Endometrial microvascular endothelial cells (primary cell): ENCODE data around the gene FAM193A. TPM values are rescaled to one million over a fixed set of nuclear protein-coding genes. Genes with fewer than 3 reads are reported as not detected.
"Not testable (repeated sequence)": the region's sequence is repeated elsewhere in the genome, so short reads cannot be mapped to it uniquely, and the experiment has no call there.

Experiments
- in situ Hi-C: cut with HindIII; loops from 2 replicates; pipeline ENCODE4 v1.10.0; 2017; ENCODE audit warnings: low sequenced_read_pairs, low pct_unique_long_range_greater_than_20kb; ENCODE audit errors: inconsistent ontology term
- total RNA-seq: library from RNA; depleted of rRNA; stranded (reverse); fragments of >200 nt; gene quantifications from one replicate; pipeline ENCODE4 v1.2.3, GENCODE V29; 2015; ENCODE audit errors: inconsistent ontology term

Gene FAM193A
- total RNA-seq, 1 donor from 2014 or later = 14.0 TPM

DNA sequence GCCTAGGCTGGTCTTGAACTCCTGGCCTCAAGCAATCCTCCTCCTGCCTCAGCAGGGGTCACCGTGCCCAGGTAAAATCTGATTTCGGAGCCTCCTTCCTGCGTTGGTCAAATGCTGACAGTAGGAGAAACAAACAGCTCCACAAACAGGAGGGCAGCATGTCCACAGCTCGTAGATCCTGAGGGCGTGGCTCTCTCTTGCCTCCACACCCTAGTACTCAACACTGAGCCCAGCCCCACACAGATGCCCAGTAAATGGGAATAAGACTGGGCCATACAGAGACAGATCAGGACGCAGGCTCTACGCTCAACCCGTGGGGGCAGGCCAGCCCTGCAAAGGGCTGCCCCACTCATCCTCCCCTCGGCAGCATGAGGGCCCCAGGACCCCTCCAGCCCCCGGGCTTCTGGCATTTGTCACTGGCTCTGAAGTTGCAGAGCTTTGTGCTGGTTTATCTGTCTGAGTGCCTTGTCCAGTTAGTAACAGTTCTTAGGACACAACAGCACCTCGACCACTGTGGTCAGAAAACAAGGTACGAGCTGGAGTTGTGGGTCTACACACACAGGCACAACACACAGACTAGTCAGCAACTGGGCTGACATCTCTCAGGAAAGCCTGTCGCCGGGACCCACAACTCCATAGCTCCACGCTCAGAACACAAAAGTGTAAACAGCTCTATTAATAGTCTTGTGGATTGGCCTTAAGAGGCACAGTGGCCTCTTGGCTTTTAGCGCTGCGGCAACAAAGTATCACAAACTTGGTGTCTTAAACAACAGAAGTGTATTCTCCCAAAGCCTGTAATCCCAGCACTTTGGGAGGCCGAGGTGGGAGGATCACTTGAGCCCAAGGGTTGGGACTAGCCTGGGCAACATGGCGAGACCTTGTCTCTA lies 214.5 kb downstream of the FAM193A start:
- in situ Hi-C loops = no loop called here

GRCh38 chr4:2753436-2753835 lies 217.0 kb downstream of the FAM193A start:
- in situ Hi-C loops = no loop called here

- in situ Hi-C loops = no loop called here
Observed at GRCh38 chr4:2754848-2755819, 218.7 kb downstream of the FAM193A start.

- in situ Hi-C loops = no loop called here
Observed at GRCh38 chr4:2755821-2756690, 219.6 kb downstream of the FAM193A start, which contains the start of gene TNIP2. Gene TNIP2, minus strand, starts transcription at chr4:2756336. Its CDS starts 47 bp downstream, at chr4:2756289.

DNA sequence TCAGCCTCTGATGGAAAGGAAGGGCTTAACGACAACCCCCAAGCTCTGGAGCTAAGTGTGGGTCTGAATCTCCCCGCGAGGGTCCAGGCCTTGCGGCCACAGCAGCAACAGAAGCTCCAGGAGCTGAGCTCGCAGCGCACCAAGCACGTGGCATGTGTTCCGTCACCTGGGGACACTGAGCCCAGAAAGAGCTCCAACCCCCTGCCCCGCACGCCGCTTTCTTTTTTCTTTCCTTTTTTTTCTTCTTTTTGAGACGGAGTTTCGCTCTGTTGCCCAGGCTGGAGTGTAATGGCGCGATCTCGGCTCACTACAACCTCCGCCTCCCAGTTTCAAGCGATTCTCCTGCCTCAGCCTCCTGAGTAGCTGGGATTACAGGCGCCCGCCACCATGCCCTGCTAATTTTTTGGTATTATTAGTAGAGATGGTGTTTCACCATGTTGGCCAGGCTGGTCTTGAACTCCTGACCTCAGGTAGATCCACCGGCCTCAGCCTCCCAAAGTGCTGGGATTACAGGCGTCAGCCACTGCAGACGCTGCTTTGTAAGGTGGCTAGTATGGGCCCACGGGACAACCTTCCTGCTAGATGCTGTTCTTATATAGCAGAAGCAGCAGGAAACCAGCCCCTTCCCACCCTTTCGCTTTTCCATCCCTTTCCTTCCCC lies 220.4 kb downstream of the FAM193A start:
- in situ Hi-C loops = no loop called here

DNA sequence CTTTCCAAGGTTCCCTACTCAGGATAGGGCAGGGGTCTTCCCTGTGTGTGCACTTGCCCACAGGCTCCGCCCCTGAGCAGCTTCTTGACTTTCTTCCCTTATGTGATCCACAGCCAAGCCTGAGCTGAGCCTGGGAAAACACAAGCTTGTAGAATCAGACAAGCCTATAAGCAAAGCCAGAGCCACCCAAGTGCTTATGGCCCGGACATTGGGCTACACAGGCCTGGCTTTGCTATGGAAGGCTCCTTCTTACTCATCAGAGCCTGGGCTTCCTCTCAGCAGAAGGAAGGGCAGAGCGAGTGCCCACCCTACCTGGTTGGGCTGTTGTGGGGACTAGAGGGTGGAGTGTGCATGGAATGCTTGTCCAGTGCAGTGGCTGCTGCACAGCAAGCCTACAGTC lies 221.0 kb downstream of the FAM193A start:
- in situ Hi-C loops = no loop called here

GRCh38 chr4:2761035-2761923 lies 224.8 kb downstream of the FAM193A start:
- in situ Hi-C loops = no loop called here

GRCh38 chr4:2762048-2762447 lies 225.6 kb downstream of the FAM193A start:
- in situ Hi-C loops = no loop called here

- in situ Hi-C loops = not testable (repeated sequence)
Observed at GRCh38 chr4:2762486-2763370, 226.3 kb downstream of the FAM193A start.

DNA sequence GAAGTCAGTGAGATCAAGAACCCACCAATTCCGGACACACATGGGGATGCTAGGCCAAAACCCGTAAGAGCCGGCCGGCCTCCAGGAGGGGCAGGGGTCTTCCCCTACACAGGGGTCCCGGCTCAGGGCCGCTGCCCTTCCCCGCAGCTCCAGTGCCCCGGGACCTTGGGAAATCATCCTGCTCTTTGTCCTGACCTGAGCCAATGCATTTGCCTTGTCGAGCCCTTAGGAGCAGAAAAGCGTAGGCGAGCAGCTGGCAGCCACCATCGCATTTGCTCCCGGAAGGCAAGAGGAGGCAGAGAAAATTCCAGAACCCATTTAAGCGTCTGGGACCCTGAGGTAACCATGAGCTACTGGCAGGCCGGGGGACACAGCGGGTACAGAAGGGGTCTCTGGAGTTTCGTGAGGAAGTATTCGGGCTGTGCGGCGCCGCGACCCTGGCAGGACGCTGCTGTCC lies 227.1 kb downstream of the FAM193A start:
- in situ Hi-C loops = no loop called here

GRCh38 chr4:2765832-2766526 lies 229.5 kb downstream of the FAM193A start:
- in situ Hi-C loops = no loop called here

- in situ Hi-C loops = no loop called here
Observed at GRCh38 chr4:2767046-2767704, 230.7 kb downstream of the FAM193A start.

GRCh38 chr4:2767705-2768074 lies 231.2 kb downstream of the FAM193A start:
- in situ Hi-C loops = no loop called here

GRCh38 chr4:2768124-2768523 lies 231.7 kb downstream of the FAM193A start:
- in situ Hi-C loops = no loop called here

DNA sequence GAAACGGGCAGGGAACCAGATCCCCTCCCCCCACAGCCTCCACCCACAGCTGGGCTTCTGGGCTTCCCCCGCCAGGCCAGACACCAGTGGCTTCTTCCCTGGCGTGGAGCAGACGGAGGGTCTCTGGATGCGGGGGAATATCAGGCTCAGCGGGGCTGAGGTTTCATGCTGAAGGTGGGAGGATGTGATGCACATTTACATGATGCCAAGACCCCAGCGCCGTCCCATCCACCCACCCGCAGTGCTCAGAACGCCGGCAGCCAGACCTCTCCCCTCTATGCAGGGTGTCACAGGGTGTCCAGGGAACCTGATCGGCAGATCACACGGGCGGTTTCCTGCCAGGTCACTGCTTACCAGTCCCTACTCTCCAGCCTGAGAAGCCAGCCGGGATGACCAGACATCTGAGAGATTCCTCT lies 232.5 kb downstream of the FAM193A start:
- in situ Hi-C loops = no loop called here
